SH-SY5Y (cell line): ENCODE measurements around the gene CCDC63.

Source experiments
- GATA2 ChIP-seq: IDR thresholded peaks from 2 replicates; pipeline ENCODE4 v1.6.1; 2011; ENCODE audit warnings: mild to moderate bottlenecking, low read depth, low read length
- GATA3 ChIP-seq: IDR thresholded peaks from 2 replicates; pipeline ENCODE4 v1.6.1; 2011; ENCODE audit warnings: low read depth, mild to moderate bottlenecking, low read length, moderate library complexity

GRCh38 chr12:110888256-110888991 lies 41.6 kb downstream of the CCDC63 start:
- TF ChIP-seq GATA2 (no peak), GATA3 (no peak)
